ENCODE measurements around the gene EHBP1L1.
"Not testable (repeated sequence)": the region's sequence is repeated elsewhere in the genome, so short reads cannot be mapped to it uniquely, and the experiment has no call there.

Gene EHBP1L1

GRCh38 chr11:65633390-65634108, 57.7 kb downstream of the EHBP1L1 start:
- DNase-seq: no peak

- DNase-seq: no peak
Observed at GRCh38 chr11:65634109-65634436, 58.2 kb downstream of the EHBP1L1 start.

- no peak for DNase-seq
Observed at GRCh38 chr11:65634440-65634839, 58.6 kb downstream of the EHBP1L1 start.

- DNase-seq: no peak
Observed at GRCh38 chr11:65634905-65635731, 59.3 kb downstream of the EHBP1L1 start.

GRCh38 chr11:65636108-65637031, 60.5 kb downstream of the EHBP1L1 start:
- no peak for DNase-seq

GRCh38 chr11:65637032-65637557, 61.2 kb downstream of the EHBP1L1 start:
- no peak for DNase-seq

GRCh38 chr11:65637794-65638419, 62.1 kb downstream of the EHBP1L1 start, which contains the start of gene SIPA1:
TSS of gene SIPA1 (plus strand) at chr11:65638101. CDS start at chr11:65640922, 2,821 bp downstream.
- peak in 43 of 51 donors; percentile 12 to 77 (median 48) for DNase-seq

GRCh38 chr11:65639228-65639597, 63.4 kb downstream of the EHBP1L1 start:
- DNase-seq: not testable (repeated sequence)

- peak in 16 of 51 donors; percentile 14 to 56 (median 36) for DNase-seq
Observed at GRCh38 chr11:65639623-65640482, 64.0 kb downstream of the EHBP1L1 start.

GRCh38 chr11:65640483-65641296, 64.8 kb downstream of the EHBP1L1 start:
- peak in 30 of 51 donors; percentile 7 to 63 (median 35) for DNase-seq

- no peak for DNase-seq
Observed at GRCh38 chr11:65641297-65642013, 65.6 kb downstream of the EHBP1L1 start.

All from hypothalamus (tissue), 51 donors.